GM21737 (cell line): ENCODE measurements around the gene TPSG1.
"Not testable (repeated sequence)": the region's sequence is repeated elsewhere in the genome, so short reads cannot be mapped to it uniquely, and the experiment has no call there.

ENCODE experiments used
- ATAC-seq: cut with Tn5 transposase; IDR thresholded peaks from one replicate; pipeline ENCODE4 v1.9.1; 2021; ENCODE audit warnings: mild to moderate bottlenecking, moderate library complexity; ENCODE audit not compliant: unreplicated experiment

The TPSG1 gene

DNA sequence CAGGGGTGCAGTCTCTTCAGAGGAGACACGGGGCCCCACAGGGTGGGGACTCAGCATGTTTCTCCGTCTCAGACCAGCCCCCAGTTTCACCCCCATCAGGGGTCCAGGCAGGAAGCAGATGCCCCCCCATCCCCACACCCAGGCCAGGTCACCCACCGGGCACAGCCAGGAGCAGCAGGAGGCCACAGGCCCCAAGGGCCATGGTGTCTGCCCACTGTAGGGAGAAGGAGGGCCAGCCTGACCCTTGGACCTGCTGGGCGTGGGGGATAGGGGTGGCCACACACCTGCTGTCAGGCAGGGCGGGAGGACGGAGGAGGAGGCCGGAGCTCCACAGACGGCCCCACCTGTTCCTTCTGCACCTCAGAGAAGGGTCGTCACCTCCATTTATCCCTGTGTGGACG lies at the start of gene TPSG1:
Gene TPSG1, minus strand, starts transcription at position 218 of the 401 bp plus-strand sequence. Its CDS starts 16 bp downstream, at position 202.
- no peak for ATAC-seq

DNA sequence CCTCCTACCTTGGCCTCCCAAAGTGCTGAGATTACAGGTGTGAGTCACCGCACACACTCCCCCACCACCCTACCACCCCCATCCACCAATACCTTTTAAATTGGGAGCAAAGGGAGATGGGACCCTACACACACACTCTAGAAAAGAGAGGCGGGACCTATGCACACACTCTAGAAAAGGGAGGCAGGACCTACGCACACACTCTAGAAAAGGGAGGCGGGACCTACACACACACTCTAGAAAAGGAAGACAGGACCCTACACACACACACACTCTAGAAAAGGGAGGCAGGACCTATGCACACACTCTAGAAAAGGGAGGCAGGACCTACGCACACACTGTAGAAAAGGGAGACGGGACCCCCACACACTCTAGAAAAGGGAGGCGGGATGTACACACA lies 49.7 kb upstream of the TPSG1 start:
- ATAC-seq: no peak

DNA sequence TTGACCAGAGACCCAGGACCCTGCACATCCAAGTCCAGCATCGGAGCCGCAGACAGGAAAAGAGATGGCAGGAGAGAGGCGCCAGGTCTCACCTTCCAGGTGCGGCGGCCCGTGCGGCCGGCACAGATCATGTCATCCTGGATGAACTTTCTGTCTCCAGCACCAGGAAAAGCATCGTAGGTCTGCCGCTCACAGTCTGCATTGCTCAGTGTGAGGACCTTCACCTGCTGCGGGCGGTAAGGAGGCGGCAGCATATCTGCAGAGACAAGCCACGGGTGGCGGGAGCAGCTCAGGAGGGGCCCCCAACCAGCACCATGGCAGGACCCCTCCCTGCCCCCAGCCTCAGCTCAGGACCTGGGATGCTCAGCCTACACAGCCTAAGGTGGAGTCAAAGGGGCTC lies 48.7 kb upstream of the TPSG1 start:
- no peak for ATAC-seq

DNA sequence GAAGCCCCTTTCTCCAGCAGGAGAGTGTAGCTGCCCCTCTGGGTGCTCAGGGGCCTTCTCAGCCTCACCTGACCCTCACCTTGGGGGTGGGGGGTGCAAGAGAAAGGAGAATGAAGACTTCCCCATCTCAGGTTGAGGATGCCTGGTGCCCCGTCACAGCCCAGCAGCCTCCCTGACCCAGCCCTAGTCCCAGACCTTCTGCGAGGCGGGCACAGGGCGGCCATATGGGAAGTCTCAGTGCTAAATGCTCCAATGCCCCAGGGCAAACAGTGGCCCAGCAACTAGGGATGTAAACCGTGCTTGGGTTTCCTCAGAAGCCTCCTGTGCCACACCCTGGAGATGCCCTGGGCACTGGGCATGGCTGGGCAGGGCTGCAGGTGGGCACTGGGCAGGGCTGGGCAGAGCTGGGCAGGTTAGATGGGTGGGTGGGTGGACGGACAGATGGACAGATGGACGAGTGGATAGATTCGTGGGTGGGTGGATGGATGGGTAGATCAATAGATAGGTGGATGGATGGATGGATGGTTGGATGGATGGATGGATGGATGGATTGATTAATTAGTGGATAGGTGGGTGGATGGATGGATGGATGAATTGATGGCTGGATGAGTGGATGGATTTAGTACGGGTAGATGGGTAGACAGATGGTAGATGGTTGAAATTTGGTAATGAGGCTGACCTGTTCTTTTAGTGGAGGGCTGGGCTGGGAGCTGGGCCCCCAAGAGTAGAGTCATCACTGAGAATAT lies 47.6 kb upstream of the TPSG1 start:
- ATAC-seq: no peak

DNA sequence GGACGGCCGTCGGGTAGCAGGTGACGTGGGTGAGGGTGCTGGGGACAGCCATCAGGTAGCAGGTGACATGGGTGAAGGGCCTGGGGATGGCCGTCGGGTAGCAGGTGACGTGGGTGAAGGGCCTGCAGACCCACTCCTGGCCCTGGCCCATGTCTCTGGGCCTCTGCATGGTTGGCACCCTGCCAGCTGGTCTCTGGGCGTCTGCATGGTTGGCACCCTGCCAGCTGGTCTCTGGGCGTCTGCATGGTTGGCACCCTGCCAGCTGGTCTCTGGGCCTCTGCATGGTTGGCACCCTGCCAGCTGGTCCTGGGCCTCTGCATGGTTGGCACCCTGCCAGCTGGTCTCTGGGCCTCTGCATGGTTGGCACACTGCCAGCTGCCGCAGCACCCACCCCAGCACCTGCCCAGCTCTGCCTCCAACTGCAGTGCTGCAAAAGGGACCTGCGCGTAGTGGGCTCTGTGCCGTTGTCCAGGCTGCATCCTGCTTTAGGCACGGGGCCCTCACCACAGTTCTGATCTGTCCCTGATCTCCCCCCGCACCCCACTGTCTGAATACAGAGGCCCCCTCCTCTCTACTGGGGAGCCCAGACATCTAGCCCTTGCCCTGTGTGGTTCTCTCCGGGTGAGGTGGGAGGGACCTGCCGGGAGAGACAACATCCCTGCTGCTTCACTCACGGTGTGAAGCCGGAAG lies 46.8 kb upstream of the TPSG1 start:
- ATAC-seq: not testable (repeated sequence)

DNA sequence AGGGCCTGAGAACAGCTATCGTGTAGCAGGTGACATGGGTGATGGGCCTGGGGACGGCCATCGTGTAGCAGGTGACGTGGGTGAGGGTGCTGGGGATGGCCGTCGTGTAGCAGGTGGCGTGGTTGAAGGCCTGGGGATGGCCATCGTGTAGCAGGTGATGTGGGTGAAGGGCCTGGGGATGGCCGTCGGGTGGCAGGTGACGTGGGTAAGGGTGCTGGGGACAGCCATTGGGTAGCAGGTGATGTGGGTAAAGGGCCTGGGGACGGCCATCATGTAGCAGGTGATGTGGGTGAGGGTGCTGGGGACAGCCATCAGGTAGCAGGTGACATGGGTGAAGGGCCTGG lies 46.3 kb upstream of the TPSG1 start:
- no peak for ATAC-seq

DNA sequence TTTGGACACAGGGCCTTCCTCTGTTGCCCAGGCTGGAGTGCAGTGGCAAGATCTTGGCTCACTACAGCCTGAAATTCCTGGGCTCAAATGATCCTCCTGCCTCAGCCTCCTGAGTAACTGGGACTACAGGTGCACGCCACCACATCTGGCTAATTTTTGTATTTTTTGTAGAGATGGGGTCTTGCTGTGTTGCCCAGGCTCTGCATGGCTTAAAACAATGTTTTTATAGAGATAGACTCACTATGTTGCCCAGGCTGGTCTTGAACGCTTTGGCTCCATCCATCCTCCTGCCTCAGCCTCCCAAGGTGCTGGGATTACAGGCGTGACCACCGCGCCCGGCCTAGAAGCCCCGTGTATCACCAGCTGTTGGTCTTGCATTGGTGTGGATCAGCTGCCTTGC lies 44.4 kb upstream of the TPSG1 start:
- not testable (repeated sequence) for ATAC-seq

DNA sequence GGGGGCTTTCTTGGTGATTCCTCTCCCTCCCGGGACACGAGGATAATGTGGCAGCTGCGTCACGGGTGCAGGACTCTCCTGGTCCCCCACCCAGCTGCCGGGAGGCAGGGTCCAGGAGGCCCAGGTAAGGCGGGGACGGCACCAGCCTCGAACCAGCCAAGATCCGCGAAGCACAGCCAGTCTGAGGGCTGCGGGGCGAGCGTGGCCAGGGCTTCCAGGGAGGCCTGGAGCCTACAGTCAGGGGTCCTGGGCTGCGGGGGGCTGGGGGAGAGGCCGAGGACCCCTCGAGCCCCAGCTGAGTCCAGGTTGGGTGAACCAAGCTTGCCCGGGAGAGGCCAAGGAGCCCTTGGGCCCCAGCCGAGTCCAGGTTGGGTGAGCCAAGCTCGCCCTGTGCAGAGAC lies 40.8 kb upstream of the TPSG1 start:
- no peak for ATAC-seq

DNA sequence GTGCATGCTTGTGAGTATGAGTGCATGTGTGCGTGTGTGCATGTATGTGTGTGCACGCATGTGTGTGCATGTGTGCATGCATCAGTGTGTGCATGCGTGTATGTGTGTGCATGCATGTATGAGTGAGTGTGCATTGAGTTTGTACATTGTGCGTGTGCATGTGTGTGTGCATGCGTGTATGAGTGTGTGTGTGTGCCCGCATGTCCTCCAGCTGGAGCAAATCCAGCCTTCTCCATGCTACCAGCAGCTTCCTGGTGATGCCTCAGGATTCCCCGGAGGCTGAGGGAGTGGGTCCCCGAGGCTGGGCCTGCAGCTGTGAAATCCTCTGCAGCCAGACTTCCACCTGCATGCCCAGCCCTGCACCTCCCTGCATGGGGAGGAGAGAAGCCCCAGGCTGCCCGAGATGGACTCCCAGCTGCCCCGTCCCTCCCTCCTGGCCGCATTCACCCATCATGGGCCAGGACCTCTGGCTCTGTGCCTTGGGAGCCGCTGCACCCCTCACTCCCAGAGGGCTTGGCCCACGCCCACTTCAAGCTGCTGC lies 40.1 kb upstream of the TPSG1 start:
- no peak for ATAC-seq

DNA sequence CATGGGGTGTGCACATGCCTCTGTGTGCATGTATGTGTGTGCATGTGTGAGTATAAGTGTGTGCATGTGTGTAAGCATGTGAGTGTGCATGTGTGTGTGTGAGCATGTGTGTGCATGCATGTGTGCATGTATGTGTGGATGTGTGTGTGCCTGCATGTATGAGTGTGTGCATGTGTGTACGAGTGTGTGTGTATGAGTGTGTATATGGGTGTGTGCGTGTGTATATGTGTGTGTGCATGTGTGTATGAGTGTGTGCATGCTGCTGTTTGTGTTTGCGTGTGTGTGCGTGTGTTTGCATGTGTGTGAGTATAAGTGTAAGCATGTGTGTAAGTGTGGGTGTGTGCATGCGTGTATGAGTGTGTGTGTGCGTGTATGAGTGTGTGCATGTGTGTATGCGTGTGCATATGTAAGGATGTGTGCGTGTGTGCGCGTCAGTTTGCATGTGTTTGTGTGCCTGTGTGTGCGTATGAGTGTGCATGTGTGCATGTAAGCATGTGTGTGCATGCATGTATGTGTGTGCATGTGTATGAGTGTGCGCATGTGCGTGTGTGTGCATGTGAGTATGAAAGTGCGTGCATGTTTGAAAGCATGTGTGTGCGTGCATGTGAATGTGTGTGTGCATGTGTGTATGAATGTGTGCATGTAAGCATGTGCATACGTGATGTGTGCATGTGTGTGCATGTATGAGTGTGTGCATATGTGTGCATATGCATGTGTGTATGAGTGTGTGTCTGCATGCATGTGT lies 39.4 kb upstream of the TPSG1 start:
- ATAC-seq: no peak

DNA sequence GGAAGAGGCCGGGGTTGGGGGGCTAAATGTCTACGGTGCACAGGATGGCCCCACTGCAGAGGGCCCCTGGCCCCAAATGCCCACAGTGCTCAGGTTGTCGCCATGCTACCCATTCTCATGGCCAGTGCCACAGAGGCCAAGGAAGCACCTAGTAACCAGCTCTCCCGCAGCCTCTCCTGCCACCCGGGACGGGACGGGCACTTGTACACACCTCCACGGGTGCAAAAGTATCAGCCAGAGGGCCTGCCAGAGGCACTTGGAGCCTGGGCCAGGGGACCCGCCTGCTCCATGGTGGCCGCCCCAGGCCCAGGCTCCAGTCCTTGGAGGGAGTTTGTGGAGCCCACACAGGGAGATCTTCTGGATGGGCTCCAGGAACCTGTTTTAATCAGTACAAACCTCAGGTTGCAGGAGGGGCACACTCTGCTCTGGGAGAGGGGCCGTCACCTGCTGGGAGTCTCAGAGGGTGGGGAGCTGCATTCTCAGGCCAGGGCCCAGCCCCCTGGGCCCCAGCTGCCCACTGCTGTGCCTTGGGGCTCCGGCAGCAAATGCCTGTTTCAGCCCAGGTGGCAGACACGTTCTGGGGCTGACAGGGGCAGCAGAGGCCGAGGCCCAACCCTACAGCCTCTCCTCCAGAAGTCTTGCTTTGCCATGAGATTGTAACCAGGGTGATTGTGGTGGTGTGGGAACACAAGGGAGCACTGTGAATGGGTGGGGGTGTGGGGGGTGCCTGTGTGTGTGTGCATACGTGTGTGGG lies 38.7 kb upstream of the TPSG1 start:
- no peak for ATAC-seq

DNA sequence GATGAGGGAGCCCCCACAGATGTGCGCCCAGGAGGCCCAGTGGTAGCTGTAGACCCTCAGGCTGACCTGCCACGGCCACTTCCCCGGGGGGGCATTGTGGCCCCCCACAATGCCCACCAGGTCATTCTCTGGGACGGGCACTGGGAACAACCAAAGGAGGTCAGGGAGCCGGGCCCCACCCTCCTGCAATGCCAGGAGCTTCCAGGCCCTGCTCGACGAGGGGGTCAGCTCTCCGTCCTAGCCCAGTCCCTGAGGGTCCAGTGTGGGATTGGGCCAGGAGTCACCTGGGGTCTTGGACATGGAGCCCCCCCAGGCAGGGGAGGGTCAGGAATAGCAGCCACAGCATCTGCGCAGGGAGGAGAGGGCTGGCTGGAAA lies 37.8 kb upstream of the TPSG1 start:
- ATAC-seq: no peak

DNA sequence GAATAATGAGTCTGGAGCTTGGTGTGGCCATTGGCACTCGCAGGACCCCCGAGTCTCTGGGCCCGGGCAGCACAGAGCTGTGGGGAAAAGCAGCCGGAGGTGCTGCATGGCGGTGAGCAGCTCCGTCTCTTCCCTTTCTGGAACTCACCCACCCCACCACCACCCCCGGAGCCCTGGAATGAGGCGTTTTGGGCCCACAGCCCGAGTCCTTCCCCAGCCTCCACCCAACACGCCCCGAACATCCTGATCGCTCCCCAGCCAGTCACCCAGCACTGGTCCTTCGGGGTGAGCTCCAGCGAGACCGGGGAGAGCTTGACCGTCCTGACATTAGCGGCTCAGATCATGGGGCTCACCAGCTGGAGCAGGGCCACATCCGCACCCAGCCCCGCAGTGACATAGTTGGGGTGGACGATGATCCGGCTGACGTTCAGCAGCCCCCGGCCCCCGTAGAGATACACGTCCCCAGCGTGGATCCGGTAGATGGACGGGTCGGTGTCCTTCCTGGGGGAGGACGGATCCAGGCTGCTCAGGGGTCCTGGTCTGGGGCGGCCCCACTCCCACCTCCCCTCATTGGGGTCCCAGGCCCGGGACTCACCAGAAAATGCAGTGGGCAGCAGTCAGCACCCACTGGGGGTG lies 37.3 kb upstream of the TPSG1 start:
- ATAC-seq: no peak

DNA sequence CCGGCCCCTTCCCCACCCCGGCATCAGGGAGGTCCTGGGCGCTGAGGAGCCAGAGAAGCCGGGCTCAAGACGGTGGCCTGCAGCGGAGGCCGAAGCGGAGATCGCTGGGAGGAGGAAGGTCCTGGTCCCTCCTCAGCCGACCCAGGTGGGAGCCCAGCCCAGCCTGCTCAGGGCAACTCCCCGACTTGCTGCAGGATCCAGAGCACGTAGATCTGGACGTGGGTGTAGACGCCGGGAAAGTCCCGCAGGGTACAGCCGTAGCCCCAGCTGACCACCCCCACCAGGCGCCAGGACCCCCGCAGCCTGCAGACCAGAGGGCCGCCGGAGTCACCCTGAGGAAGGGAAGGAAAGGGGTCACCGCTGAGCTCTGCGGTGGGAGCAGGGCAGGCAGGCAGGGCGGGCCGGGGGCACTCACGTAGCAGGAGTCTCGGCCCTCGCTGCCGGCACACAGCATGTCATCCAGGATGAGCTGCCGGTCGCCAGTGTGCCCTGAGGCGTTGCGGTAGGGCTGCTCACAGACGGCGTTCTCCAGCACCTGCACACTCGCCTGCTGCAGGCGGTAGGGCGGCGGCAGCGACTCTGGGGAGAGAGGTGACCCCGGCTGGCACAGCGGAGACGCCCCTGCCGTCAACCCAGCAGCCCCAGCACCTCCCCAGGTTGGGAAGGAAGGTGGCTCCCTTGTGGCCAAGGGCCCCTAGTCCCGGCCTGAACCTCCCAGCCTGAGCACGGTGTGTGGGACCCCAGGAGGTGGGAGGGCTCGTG lies 36.2 kb upstream of the TPSG1 start:
- ATAC-seq: no peak

DNA sequence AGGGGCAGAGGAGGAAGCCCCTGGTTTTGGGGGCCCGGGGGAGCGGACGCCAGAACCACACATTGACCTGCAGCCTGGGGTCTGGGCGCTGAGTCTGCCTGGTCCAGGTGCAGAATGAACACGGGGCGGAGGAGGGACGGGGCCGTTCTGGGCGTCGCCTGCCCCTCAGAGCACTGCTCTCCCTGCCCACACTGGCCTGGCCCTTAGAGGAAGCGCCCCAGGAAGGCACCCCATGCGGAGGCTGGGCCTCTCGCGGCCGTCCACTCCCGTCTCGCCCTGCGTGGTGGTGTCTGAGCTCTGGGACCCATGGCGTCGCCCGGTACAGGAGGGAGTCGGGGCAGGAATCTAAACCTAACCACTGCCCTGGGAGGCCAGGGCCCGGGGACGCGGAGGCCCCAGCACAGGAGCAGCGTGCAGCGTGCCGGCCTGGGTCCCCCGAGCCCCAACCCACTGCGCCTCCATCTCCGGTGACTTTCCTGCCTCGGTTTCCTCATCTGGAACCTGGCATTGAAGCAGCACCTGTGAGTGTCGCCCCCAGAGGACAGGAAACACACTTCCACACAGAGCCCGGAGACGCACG lies 35.1 kb upstream of the TPSG1 start:
- ATAC-seq: no peak

DNA sequence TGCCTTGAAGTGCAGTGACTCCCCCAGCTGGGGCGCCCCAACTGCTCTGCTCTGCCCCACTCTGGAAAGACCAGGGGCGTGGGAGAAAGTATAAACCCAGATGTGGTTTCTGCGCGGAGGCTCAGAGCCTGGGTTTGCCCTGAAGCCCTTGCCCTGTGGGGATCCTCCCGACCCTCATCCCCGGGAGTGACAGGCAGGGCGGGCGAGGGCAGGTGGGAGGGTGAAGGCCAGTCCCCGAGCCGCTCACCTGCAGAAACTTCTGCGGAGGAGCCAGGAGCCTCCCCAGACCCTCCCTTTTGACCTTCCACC lies 34.6 kb upstream of the TPSG1 start:
- ATAC-seq: no peak

DNA sequence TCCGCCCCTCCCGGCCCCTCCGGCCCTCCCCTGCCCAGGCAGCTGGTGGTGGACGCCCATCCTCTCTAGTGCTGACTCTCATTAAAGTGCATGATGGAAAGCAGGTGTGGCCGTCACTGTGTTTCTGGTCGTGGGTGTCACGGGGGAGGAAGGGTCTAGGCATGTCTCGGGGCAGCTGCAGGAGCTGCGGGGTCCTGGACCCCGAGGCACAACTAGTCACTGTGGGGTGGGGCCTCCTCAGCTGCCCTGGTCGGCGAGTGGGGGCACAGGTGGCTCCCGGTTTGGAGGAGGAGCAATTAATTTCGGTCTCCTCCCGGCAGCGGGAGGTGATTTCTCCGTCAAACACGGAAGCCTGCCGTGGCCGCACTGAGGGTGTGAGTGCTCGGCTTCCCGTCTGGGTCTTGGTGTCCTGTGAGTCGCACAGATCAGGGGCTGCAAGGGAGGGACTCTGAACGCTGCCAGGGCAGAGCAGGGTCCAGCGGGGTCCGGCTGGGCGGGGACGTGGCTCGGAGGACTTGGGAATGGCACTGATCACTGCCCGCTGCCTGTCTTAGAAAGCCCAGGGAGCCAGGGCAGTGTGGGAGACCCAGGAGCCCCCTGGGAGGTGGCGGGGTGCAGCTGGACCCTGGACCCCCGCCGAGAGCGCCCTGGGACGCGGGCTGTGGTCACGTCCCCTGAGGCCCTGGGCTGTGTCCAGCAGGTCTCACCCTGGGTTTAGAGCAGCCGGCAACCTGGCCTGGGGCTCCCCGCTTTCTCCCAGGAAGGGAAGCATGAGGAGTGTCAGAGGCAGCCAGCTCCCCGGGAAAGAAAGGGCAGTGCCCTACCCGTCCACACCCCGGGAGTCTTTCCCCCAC lies 34.1 kb upstream of the TPSG1 start:
- ATAC-seq: no peak

DNA sequence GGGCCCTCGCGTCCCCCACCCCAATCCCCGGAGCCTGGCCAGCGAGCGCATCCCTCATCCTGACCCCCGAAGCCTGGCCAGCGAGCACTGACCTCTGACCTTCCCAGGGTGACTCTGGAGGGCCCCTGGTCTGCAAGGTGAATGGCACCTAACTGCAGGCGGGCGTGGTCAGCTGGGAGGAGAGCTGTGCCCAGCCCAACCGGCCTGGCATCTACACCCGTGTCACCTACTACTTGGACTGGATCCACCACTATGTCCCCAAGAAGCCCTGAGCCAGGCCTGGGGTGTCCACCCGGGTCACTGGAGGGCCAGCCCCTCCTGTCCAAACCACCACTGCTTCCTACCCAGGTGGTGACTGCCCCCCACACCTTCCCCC lies 33.1 kb upstream of the TPSG1 start:
- ATAC-seq: no peak
